ENCODE data around the gene ADIPOQ. TPM values are rescaled to one million over a fixed set of nuclear protein-coding genes. Genes with fewer than 3 reads are reported as not detected.
"Not testable (repeated sequence)": the region's sequence is repeated elsewhere in the genome, so short reads cannot be mapped to it uniquely, and the experiment has no call there.

Gene ADIPOQ
- total RNA-seq, 1 donor: under 0.01 TPM

DNA sequence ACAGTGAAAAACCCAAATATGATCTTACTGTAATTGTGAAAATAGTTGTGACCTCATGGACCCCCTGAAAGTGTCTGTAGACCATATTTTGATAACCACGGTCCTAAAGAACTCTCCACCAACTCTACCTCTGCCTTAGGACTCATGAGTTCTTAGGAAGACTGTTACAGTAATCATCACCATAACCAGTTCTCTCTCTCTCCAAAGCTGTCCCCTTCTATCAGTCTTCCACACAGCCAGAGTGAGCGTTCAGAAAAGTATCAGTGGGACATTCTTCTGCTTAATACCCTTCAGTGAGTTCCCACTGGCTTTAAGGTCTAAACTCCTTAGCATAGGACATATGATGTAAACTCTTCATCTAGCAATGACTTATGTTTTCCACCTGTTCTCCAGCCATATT, 60.2 kb downstream of the ADIPOQ start:
- no peak overlapping the region for H3K4me3 ChIP-seq (ENCODE audit: insufficient read depth, low read length)
- H3K27me3 ChIP-seq (ENCODE audit: insufficient read depth, low read length): no peaks in the 10 kb centered on the region
- H3K79me2 ChIP-seq (ENCODE audit: insufficient read depth, low read length): no peaks in the 10 kb centered on the region
- no peaks in the 10 kb centered on the region for H3K9me3 ChIP-seq (ENCODE audit: low read depth, low read length)
- no peaks in the 10 kb centered on the region for H3K4me1 ChIP-seq (ENCODE audit: insufficient read depth, low read length)
- TF ChIP-seq CTCF (IDR thresholded peaks at IDR 0.05; ENCODE audit: extremely low read depth, low read depth, low read length): no peak
- no peak overlapping the region for H3K27ac ChIP-seq (ENCODE audit: low read depth, low read length)
- H3K36me3 ChIP-seq (ENCODE audit: insufficient read depth, low read length): no peaks in the 10 kb centered on the region
- H4K20me1 ChIP-seq (ENCODE audit: insufficient read depth, low read length): no peaks in the 10 kb centered on the region
- no peak overlapping the region for H2AFZ ChIP-seq (ENCODE audit: low read length)
- DNase-seq (ENCODE audit: insufficient read length, low spot score, missing footprints): no peak
- H3K4me2 ChIP-seq (ENCODE audit: insufficient read depth, low read length): no peak overlapping the region

DNA sequence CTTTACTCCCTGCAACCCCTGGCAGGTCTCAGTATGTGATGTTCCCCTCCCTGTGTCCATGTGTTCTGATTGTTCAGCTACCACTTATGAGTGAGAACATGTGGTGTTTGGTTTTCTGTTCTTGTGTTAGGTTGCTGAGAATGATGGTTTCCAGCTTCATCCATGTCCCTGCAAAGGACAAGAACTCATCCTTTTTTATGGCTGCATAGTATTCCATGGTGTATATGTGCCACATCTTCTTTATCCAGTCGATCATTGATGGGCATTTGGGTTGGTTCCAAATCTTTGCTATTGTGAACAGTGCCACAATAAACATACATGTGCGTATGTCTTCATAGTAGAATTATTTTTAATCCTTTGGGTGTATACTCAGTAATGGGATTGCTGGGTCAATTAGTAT, 61.2 kb downstream of the ADIPOQ start:
- H3K36me3 ChIP-seq (ENCODE audit: insufficient read depth, low read length); H3K4me3 ChIP-seq (ENCODE audit: insufficient read depth, low read length); H3K27me3 ChIP-seq (ENCODE audit: insufficient read depth, low read length); H3K9me3 ChIP-seq (ENCODE audit: low read depth, low read length); H3K27ac ChIP-seq (ENCODE audit: low read depth, low read length); H3K4me2 ChIP-seq (ENCODE audit: insufficient read depth, low read length); H3K79me2 ChIP-seq (ENCODE audit: insufficient read depth, low read length); H4K20me1 ChIP-seq (ENCODE audit: insufficient read depth, low read length); DNase-seq (ENCODE audit: insufficient read length, low spot score, missing footprints); H3K4me1 ChIP-seq (ENCODE audit: insufficient read depth, low read length); H2AFZ ChIP-seq (ENCODE audit: low read length): not testable (repeated sequence)

DNA sequence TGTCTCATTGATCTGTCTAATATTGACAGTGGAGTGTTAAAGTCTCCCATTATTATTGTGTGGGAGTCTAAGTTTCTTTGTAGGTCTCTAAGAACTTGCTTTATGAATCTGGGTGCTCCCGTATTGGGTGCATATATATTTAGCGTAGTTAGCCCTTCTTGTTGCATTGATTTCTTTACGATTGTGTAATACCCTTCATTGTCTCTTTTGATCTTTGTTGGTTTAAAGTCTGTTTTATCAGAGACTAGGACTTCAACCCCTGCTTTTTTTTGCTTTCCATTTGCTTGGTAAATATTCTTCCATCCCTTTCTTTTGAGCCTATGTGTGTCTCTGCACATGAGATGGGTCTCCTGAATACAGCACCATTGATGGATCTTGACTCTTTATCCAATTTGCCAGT, 64.6 kb downstream of the ADIPOQ start:
- not testable (repeated sequence) for H2AFZ ChIP-seq (ENCODE audit: low read length); H3K9me3 ChIP-seq (ENCODE audit: low read depth, low read length); H4K20me1 ChIP-seq (ENCODE audit: insufficient read depth, low read length); DNase-seq (ENCODE audit: insufficient read length, low spot score, missing footprints); H3K4me3 ChIP-seq (ENCODE audit: insufficient read depth, low read length); H3K36me3 ChIP-seq (ENCODE audit: insufficient read depth, low read length); H3K4me1 ChIP-seq (ENCODE audit: insufficient read depth, low read length); H3K4me2 ChIP-seq (ENCODE audit: insufficient read depth, low read length); H3K79me2 ChIP-seq (ENCODE audit: insufficient read depth, low read length); H3K27me3 ChIP-seq (ENCODE audit: insufficient read depth, low read length); H3K27ac ChIP-seq (ENCODE audit: low read depth, low read length)

Other genes starting within 250 kb of the ADIPOQ start
- not detected in 2 replicates for gene AHSG, start 229.7 kb upstream of the ADIPOQ start, total RNA-seq
- not detected in 2 replicates for gene FETUB, start 202.3 kb upstream of the ADIPOQ start, total RNA-seq
- gene HRG, start 176.7 kb upstream of the ADIPOQ start, total RNA-seq: not detected in 2 replicates
- gene KNG1, start 125.4 kb upstream of the ADIPOQ start, total RNA-seq: not detected in 2 replicates
- 438 and 442 TPM in 2 replicates for gene EIF4A2, start 59.1 kb upstream of the ADIPOQ start, total RNA-seq
- gene RFC4, start 36.2 kb upstream of the ADIPOQ start, total RNA-seq: 16.5 and 18.1 TPM in 2 replicates
- 8.0 and 9.1 TPM in 2 replicates for gene ST6GAL1, start 87.8 kb downstream of the ADIPOQ start, total RNA-seq

Data from osteoblast (primary cell).